Esophagus squamous epithelium (tissue), 4 donors: ENCODE results near the gene LRP1.

ENCODE experiments used
- CTCF ChIP-seq, 6 experiments: fragments of 450-650 bp in 4 of 6; fragments of 200-600 bp in 2 of 6; sonication (generic) in 2 of 6; IDR thresholded peaks; one replicate each; pipeline ENCODE4 v1.5.1; 2016 to 2019; ENCODE audit warnings: antibody characterized with exemption in 6 of 6, mild to moderate bottlenecking in 4 of 6, moderate library complexity in 4 of 6
- POLR2A ChIP-seq, 4 donors: fragments of 450-650 bp; IDR thresholded peaks; one replicate each; pipeline ENCODE4 v1.6.1; 2017; ENCODE audit warnings: antibody characterized with exemption in 4 of 4, mild to moderate bottlenecking in 4 of 4, moderate library complexity in 3 of 4

GRCh38 chr12:57166971-57167371 lies 38.7 kb downstream of the LRP1 start:
- TF ChIP-seq CTCF (IDR thresholded peaks at IDR 0.05) (no peak), POLR2A (IDR thresholded peaks at IDR 0.05) (no peak)
